IMR-90 (cell line): ENCODE results near the gene SNX22. TPM values are rescaled to one million over a fixed set of nuclear protein-coding genes. Genes with fewer than 3 reads are reported as not detected.

Experiments
- ATAC-seq: fragments of 200-7000 bp; cut with Tn5 transposase; 2 replicates; pipeline ENCODE4 v1.9.1; 2020; ENCODE audit warnings: low read depth, mild to moderate bottlenecking, moderate library complexity
- BruUV-seq: library from RNA; stranded (reverse); fragments of 400-500 nt; replicated peaks from 2 replicates; lab custom pipeline; 2021; lab: Mats Ljungman, UMichigan
- CTCF ChIA-PET: fragments of 300-600 bp; formaldehyde crosslinking; extraction: SDS; loops from one replicate; lab custom pipeline; 2021; ENCODE audit warnings: antibody characterized with exemption; lab: Yijun Ruan, JAX
- POLR2A ChIA-PET: fragments of 300-600 bp; sonication (Branson Sonifier 250); formaldehyde crosslinking; loops from one replicate; lab custom pipeline; 2022; ENCODE audit warnings: antibody characterized with exemption; ENCODE audit not compliant: unreplicated experiment; lab: Charles Lee
- DNase-seq: peaks from one replicate; pipeline ENCODE4 v3.0.0; 2013
- H2AFZ ChIP-seq: replicated peaks from 2 replicates; pipeline ENCODE3; 2013; ENCODE audit warnings: low read length, mild to moderate bottlenecking; ENCODE audit not compliant: poor library complexity
- H2AK5ac ChIP-seq: 2 replicates; pipeline ENCODE4 v1.6.1; 2013; ENCODE audit warnings: low read depth, low read length, inconsistent platforms
- H2AK9ac ChIP-seq: replicated peaks from 2 replicates; pipeline ENCODE3; 2013; ENCODE audit warnings: mild to moderate bottlenecking, low read depth, low read length, moderate library complexity; ENCODE audit not compliant: poor library complexity
- H2BK120ac ChIP-seq: 2 replicates; pipeline ENCODE4 v1.6.1; 2013; ENCODE audit warnings: low read depth, low read length, inconsistent platforms
- H2BK15ac ChIP-seq: 3 replicates; pipeline ENCODE4 v1.6.1; 2013; ENCODE audit warnings: low read depth, low read length, inconsistent platforms
- H2BK20ac ChIP-seq: 2 replicates; pipeline ENCODE4 v1.6.1; 2013; ENCODE audit warnings: low read depth, mild to moderate bottlenecking, inconsistent platforms, low read length, moderate library complexity
- H2BK5ac ChIP-seq: 2 replicates; pipeline ENCODE4 v1.6.1; 2013; ENCODE audit warnings: mild to moderate bottlenecking, low read depth, low read length, inconsistent platforms; ENCODE audit not compliant: poor library complexity, severe bottlenecking
- H3K14ac ChIP-seq: replicated peaks from 2 replicates; pipeline ENCODE4 v1.6.1; 2013; ENCODE audit warnings: low read depth, low read length, inconsistent platforms
- H3K18ac ChIP-seq: 2 replicates; pipeline ENCODE4 v1.6.1; 2013; ENCODE audit warnings: low read depth, low read length, control low read depth
- H3K23ac ChIP-seq: 2 replicates; pipeline ENCODE4 v1.6.1; 2013; ENCODE audit warnings: low read depth, low read length, inconsistent platforms
- H3K27ac ChIP-seq: 2 replicates; pipeline ENCODE4 v1.5.1; 2013; ENCODE audit warnings: mild to moderate bottlenecking, control low read depth, low read length; ENCODE audit not compliant: insufficient read depth
- H3K27me3 ChIP-seq: 2 replicates; pipeline ENCODE4 v1.6.1; 2013; ENCODE audit warnings: low read length; ENCODE audit not compliant: control insufficient read depth, insufficient read depth
- H3K36me3 ChIP-seq: 2 replicates; pipeline ENCODE4 v1.6.1; 2013; ENCODE audit warnings: low read length, mixed read lengths; ENCODE audit not compliant: control insufficient read depth, insufficient read depth
- H3K4ac ChIP-seq: 2 replicates; pipeline ENCODE4 v1.6.1; 2013; ENCODE audit warnings: low read depth, low read length, inconsistent platforms
- H3K4me1 ChIP-seq: 2 replicates; pipeline ENCODE4 v1.6.1; 2013; ENCODE audit warnings: low read length, mixed read lengths; ENCODE audit not compliant: control insufficient read depth, insufficient read depth
- H3K4me2 ChIP-seq: 2 replicates; pipeline ENCODE4 v1.6.1; 2013; ENCODE audit warnings: low read depth, mild to moderate bottlenecking, control low read depth, low read length, moderate library complexity
- H3K4me3 ChIP-seq: 2 replicates; pipeline ENCODE4 v1.5.1; 2013; ENCODE audit warnings: low read depth, mild to moderate bottlenecking, control low read depth, low read length, moderate library complexity; ENCODE audit not compliant: insufficient read depth
- H3K56ac ChIP-seq: 2 replicates; pipeline ENCODE4 v1.6.1; 2013; ENCODE audit warnings: low read length, inconsistent platforms; ENCODE audit not compliant: insufficient read depth; ENCODE audit errors: extremely low read depth
- H3K79me1 ChIP-seq, 2 experiments: 2 replicates each; pipeline ENCODE4 v1.6.1; 2013; ENCODE audit warnings: low read length in 2 of 2, inconsistent platforms in 1 of 2, low read depth in 1 of 2
- H3K9ac ChIP-seq: 2 replicates; pipeline ENCODE4 v1.6.1; 2013; ENCODE audit warnings: low read depth, low read length, control low read depth
- H3K9me1 ChIP-seq: 2 replicates; pipeline ENCODE4 v1.6.1; 2013; ENCODE audit warnings: low read length, inconsistent platforms; ENCODE audit not compliant: insufficient read depth
- H3K9me3 ChIP-seq: 2 replicates; pipeline ENCODE4 v1.6.1; 2013; ENCODE audit warnings: low read length; ENCODE audit not compliant: control insufficient read depth, insufficient read depth
- H4K20me1 ChIP-seq: 2 replicates; pipeline ENCODE4 v1.6.1; 2013; ENCODE audit warnings: low read length, inconsistent platforms; ENCODE audit not compliant: insufficient read depth
- H4K5ac ChIP-seq: 2 replicates; pipeline ENCODE4 v1.6.1; 2013; ENCODE audit warnings: mild to moderate bottlenecking, low read depth, low read length, control low read depth
- H4K8ac ChIP-seq, 2 experiments: 2 replicates each; pipeline ENCODE4 v1.6.1; 2013; ENCODE audit warnings: low read depth in 2 of 2, low read length in 2 of 2, control low read depth in 1 of 2, inconsistent platforms in 1 of 2
- H4K91ac ChIP-seq: 2 replicates; pipeline ENCODE4 v1.6.1; 2013; ENCODE audit warnings: low read depth, low read length, inconsistent platforms; ENCODE audit not compliant: insufficient read depth
- CEBPB ChIP-seq: IDR thresholded peaks from 2 replicates; pipeline ENCODE4 v1.6.1; 2012; ENCODE audit warnings: low read depth, low read length, improper control_type of control experiment
- MAZ ChIP-seq: IDR thresholded peaks from 2 replicates; pipeline ENCODE4 v1.6.1; 2012; ENCODE audit warnings: low read depth, mild to moderate bottlenecking, low read length, improper control_type of control experiment, moderate library complexity, borderline replicate concordance
- MXI1 ChIP-seq: IDR thresholded peaks from 2 replicates; pipeline ENCODE4 v1.6.1; 2012; ENCODE audit warnings: low read depth, mild to moderate bottlenecking, low read length, moderate library complexity, borderline replicate concordance
- NFE2L2 ChIP-seq: fragments of 150-350 bp; IDR thresholded peaks from 2 replicates; pipeline ENCODE4 v1.6.1; 2016; ENCODE audit warnings: low read depth, mild to moderate bottlenecking, low read length
- RAD21 ChIP-seq: IDR thresholded peaks from 2 replicates; pipeline ENCODE4 v1.6.1; 2012; ENCODE audit warnings: low read length, improper control_type of control experiment
- WGBS, 2 experiments: methylation state at CpG; one replicate each; pipeline versions ENCODE4 v1.1.5 to v1.1.7; 2013; ENCODE audit warnings: missing lambda C conversion rate in 2 of 2; ENCODE audit not compliant: insufficient read length in 1 of 2; ENCODE audit errors: extremely low coverage in 2 of 2; 5-methylcytosine and 5-hydroxymethylcytosine counted together
- dilution Hi-C: fragments of 300-500 bp; cut with HindIII; formaldehyde crosslinking; loops from one replicate; pipeline ENCODE4 v1.14.3; 2018; ENCODE audit warnings: low sequenced_read_pairs; ENCODE audit not compliant: unreplicated experiment
- in situ Hi-C: fragments of 300-500 bp; cut with MboI; formaldehyde crosslinking; loops from 3 replicates; pipeline ENCODE4 v1.14.3; 2019; ENCODE audit warnings: low sequenced_read_pairs, inconsistent platforms, mixed read lengths
- intact Hi-C: fragments of 100-400 bp; cut with micrococcal nuclease; formaldehyde crosslinking; loops from 2 replicates; pipeline ENCODE4 v1.10.0; 2022
- polyA plus RNA-seq, 3 experiments: library from polyadenylated mRNA; depleted of rRNA; stranded (reverse); fragments of >200 nt; gene quantifications; 2 replicates each; pipeline ENCODE4 v1.2.3, GENCODE V29; 2012; ENCODE audit warnings: low replicate concordance in 1 of 3
- total RNA-seq: library from RNA; depleted of rRNA; stranded (reverse); fragments of >200 nt; gene quantifications from 2 replicates; pipeline ENCODE4 v1.2.3, GENCODE V29; 2012
- TF ChIP-seq, protein P1 (sequence below): fragments of 150-350 bp; IDR thresholded peaks from 2 replicates; pipeline ENCODE4 v1.6.1; 2017; ENCODE audit warnings: mild to moderate bottlenecking, antibody characterized with exemption, low read length, low read depth

The SNX22 gene
- total and polyA plus RNA-seq, 2 of the 4 experiments (the other 2 are of a cell fraction): 0.12 to 0.18 TPM

DNA sequence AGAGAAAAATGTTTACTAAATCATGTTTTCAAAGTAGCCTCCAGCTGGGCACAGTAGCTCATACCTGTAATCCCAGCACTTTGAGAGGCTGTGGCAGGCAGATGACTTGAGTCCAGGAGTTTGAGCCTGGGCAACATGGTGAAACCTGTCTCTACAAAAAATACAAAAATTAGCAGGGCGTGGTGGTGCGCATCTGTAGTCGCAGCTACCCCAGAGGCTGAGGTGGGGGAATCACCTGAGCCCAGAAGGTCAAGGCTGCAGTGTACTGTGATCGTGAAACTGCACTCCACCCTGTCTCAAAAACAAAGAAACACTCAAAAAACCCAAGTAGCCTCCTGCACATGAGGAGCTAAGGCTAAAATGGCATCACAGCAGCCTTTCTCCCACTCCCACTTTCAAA is 12.9 kb downstream of the SNX22 start:
- no peak overlapping the region for H3K4me3 ChIP-seq
- peaks cover 16% of the 10 kb centered on the region for H3K9me1 ChIP-seq
- no peak for TF ChIP-seq NFE2L2
- no peak for TF ChIP-seq RAD21
- TF ChIP-seq, protein P1, sequence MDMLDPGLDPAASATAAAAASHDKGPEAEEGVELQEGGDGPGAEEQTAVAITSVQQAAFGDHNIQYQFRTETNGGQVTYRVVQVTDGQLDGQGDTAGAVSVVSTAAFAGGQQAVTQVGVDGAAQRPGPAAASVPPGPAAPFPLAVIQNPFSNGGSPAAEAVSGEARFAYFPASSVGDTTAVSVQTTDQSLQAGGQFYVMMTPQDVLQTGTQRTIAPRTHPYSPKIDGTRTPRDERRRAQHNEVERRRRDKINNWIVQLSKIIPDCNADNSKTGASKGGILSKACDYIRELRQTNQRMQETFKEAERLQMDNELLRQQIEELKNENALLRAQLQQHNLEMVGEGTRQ: no peak
- no peak for TF ChIP-seq MXI1
- no peak for TF ChIP-seq MAZ
- no peak for TF ChIP-seq CEBPB
- peaks cover 6% of the 10 kb centered on the region for H3K4me1 ChIP-seq
- peaks cover 15% of the 10 kb centered on the region for H3K36me3 ChIP-seq
- no peak for ATAC-seq
- H3K23ac ChIP-seq: no peak overlapping the region
- H2BK15ac ChIP-seq: no peak overlapping the region
- in situ Hi-C loops: no loop called here
- intact Hi-C loops: no loop called here
- CTCF ChIA-PET: no interaction called here
- no peak overlapping the region for H3K18ac ChIP-seq
- no peak overlapping the region for H2BK5ac ChIP-seq
- H3K14ac ChIP-seq: no peak overlapping the region
- H3K56ac ChIP-seq: no peak overlapping the region
- no peak overlapping the region for H3K9ac ChIP-seq
- dilution Hi-C loops: no loop called here
- H3K27ac ChIP-seq: no peak overlapping the region
- H3K4ac ChIP-seq: no peak overlapping the region
- no peak for DNase-seq
- H4K20me1 ChIP-seq: peaks cover 18% of the 10 kb centered on the region
- WGBS, 2 experiments: no CpG with 5 or more reads among the region's 4 CpGs
- peaks cover 12 to 20% of the 10 kb centered on the region in 2 experiments; a peak in 3 of 4 replicates for H3K79me1 ChIP-seq
- no peaks in the 10 kb centered on the region for H3K9me3 ChIP-seq
- H2AFZ ChIP-seq: no peak overlapping the region
- no peak overlapping the region for H2AK5ac ChIP-seq
- no peaks in the 10 kb centered on the region for H3K27me3 ChIP-seq
- H4K8ac ChIP-seq: no peak overlapping the region
- no peak overlapping the region for H4K5ac ChIP-seq
- no peak overlapping the region for H2BK20ac ChIP-seq
- no peak overlapping the region for H2BK120ac ChIP-seq
- H2AK9ac ChIP-seq: no peak overlapping the region
- BruUV-seq: no TSS peak
- POLR2A ChIA-PET: no interaction called here
- H4K91ac ChIP-seq: no peak overlapping the region
- H3K4me2 ChIP-seq: no peak overlapping the region
